Caco-2 (cell line): ENCODE measurements around the gene HS3ST4. TPM values are rescaled to one million over a fixed set of nuclear protein-coding genes. Genes with fewer than 3 reads are reported as not detected.

ENCODE experiments used
- BruUV-seq: library from RNA; stranded (reverse); fragments of 400-500 nt; replicated peaks from 2 replicates; lab custom pipeline; 2021; lab: Mats Ljungman, UMichigan
- CTCF ChIA-PET: fragments of 300-600 bp; sonication (Branson Sonifier 250); formaldehyde crosslinking; loops from one replicate; lab custom pipeline; 2022; ENCODE audit warnings: antibody characterized with exemption; lab: Charles Lee
- POLR2A ChIA-PET: fragments of 300-600 bp; sonication (Branson Sonifier 250); formaldehyde crosslinking; loops from one replicate; lab custom pipeline; 2022; ENCODE audit warnings: antibody characterized with exemption; lab: Charles Lee
- DNase-seq, 2 experiments: peaks; one replicate each; pipeline versions ENCODE4 v3.0.0 to v3.0.0-alpha.2; 2020 to 2022
- H3K27me3 ChIP-seq: replicated peaks from 2 replicates; pipeline ENCODE4 v1.6.0; 2011; ENCODE audit warnings: low read length; ENCODE audit not compliant: control insufficient read depth, insufficient read depth
- H3K36me3 ChIP-seq: 2 replicates; pipeline ENCODE4 v1.5.1; 2011; ENCODE audit warnings: low read length; ENCODE audit not compliant: control insufficient read depth, insufficient read depth
- H3K4me1 ChIP-seq: fragments of 250-450 bp; sonication (Bioruptor Pico); 2 replicates; pipeline ENCODE4 v1.5.1; 2020; ENCODE audit warnings: mild to moderate bottlenecking
- H3K4me3 ChIP-seq: 2 replicates; pipeline ENCODE4 v1.5.1; 2011; ENCODE audit warnings: low read depth, mild to moderate bottlenecking, control low read depth, low read length
- H3K9me3 ChIP-seq: fragments of 250-450 bp; sonication (Bioruptor Pico); 2 replicates; pipeline ENCODE4 v1.5.1; 2020; ENCODE audit warnings: mild to moderate bottlenecking, moderate library complexity
- H3K27ac Mint-ChIP-seq: one replicate; pipeline ENCODE4 v1.8.0; 2022; ENCODE audit warnings: mixed read lengths; ENCODE audit not compliant: unreplicated experiment
- H3K27me3 Mint-ChIP-seq: one replicate; pipeline ENCODE4 v1.8.0; 2022; ENCODE audit warnings: mixed read lengths; ENCODE audit not compliant: insufficient read depth, unreplicated experiment
- H3K36me3 Mint-ChIP-seq: one replicate; pipeline ENCODE4 v1.8.0; 2022; ENCODE audit warnings: mild to moderate bottlenecking, mixed read lengths; ENCODE audit not compliant: insufficient read depth, unreplicated experiment
- H3K4me1 Mint-ChIP-seq: one replicate; pipeline ENCODE4 v1.8.0; 2022; ENCODE audit warnings: low read depth, mixed read lengths; ENCODE audit not compliant: unreplicated experiment
- H3K4me3 Mint-ChIP-seq: one replicate; pipeline ENCODE4 v1.8.0; 2022; ENCODE audit warnings: mild to moderate bottlenecking, moderate library complexity, mixed read lengths; ENCODE audit not compliant: unreplicated experiment
- H3K9me3 Mint-ChIP-seq: one replicate; pipeline ENCODE4 v1.8.0; 2022; ENCODE audit warnings: mixed read lengths; ENCODE audit not compliant: unreplicated experiment
- intact Hi-C: fragments of 100-400 bp; cut with micrococcal nuclease; formaldehyde crosslinking; loops from one replicate; pipeline ENCODE4 v1.10.0; 2022; ENCODE audit not compliant: unreplicated experiment
- total RNA-seq: library from RNA; stranded (reverse); gene quantifications from 2 replicates; pipeline ENCODE4 v1.2.3, GENCODE V29; 2022
- TF ChIP-seq, protein P1 (sequence below), 2 experiments: fragments of 200-600 bp in 1 of 2; IDR thresholded peaks; 1 replicate in 1 of 2; 2 replicates in 1 of 2; pipeline versions ENCODE4 v1.5.1 to v1.8.0; 2011 to 2022; ENCODE audit warnings: antibody characterized with exemption in 1 of 2, control low read depth in 1 of 2, inconsistent platforms in 1 of 2, low read depth in 1 of 2, low read length in 1 of 2, mild to moderate bottlenecking in 1 of 2, moderate library complexity in 1 of 2; ENCODE audit not compliant: insufficient read depth in 1 of 2, severe bottlenecking in 1 of 2, unreplicated experiment in 1 of 2

Gene HS3ST4
- total RNA-seq, 1 experiment from 2014 or later, result 0.11 TPM

GRCh38 chr16:25952983-25953382, 261.2 kb downstream of the HS3ST4 start:
- Histone ChIP-seq H3K9me3 (no peaks in the 10 kb centered on the region), H3K4me1 (no peaks in the 10 kb centered on the region), H3K27me3 (no peaks in the 10 kb centered on the region), H3K36me3 (no peaks in the 10 kb centered on the region), H3K4me3 (no peak overlapping the region)
- DNase-seq, result no peak
- intact Hi-C loops, result no loop called here
- Mint-ChIP-seq H3K4me3 (no peak overlapping the region), H3K27ac (no peak overlapping the region), H3K4me1 (no peaks in the 10 kb centered on the region), H3K9me3 (no peaks in the 10 kb centered on the region), H3K36me3 (no peaks in the 10 kb centered on the region), H3K27me3 (no peaks in the 10 kb centered on the region)
- ChIA-PET CTCF (no interaction called here), POLR2A (no interaction called here)
- BruUV-seq, result no TSS peak
- TF ChIP-seq, protein P1, sequence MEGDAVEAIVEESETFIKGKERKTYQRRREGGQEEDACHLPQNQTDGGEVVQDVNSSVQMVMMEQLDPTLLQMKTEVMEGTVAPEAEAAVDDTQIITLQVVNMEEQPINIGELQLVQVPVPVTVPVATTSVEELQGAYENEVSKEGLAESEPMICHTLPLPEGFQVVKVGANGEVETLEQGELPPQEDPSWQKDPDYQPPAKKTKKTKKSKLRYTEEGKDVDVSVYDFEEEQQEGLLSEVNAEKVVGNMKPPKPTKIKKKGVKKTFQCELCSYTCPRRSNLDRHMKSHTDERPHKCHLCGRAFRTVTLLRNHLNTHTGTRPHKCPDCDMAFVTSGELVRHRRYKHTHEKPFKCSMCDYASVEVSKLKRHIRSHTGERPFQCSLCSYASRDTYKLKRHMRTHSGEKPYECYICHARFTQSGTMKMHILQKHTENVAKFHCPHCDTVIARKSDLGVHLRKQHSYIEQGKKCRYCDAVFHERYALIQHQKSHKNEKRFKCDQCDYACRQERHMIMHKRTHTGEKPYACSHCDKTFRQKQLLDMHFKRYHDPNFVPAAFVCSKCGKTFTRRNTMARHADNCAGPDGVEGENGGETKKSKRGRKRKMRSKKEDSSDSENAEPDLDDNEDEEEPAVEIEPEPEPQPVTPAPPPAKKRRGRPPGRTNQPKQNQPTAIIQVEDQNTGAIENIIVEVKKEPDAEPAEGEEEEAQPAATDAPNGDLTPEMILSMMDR (IDR thresholded peaks at IDR 0.05; ENCODE audit: insufficient read depth in 1 of 2, low read depth in 1 of 2, low read length in 1 of 2, severe bottlenecking in 1 of 2, unreplicated experiment in 1 of 2), result no peak

DNA sequence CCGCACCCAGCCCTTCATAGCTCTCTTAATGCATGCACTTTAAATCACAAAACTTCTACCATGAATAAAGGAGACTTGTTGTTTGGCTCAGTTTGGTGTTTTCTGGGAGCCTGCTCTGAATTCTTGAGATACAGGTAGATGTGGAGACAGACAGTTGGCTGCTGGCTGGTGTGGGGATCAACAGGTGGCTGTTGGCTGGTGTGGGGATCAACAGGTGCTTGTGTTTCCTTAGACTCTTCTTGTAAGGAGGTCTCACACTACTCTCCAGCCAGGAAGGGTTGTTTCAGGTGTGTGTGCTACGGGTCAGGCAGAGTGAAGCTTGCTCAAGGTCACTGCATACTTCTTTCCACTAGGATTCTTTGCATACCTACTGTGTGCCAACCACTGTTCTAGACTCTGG, 265.9 kb downstream of the HS3ST4 start:
- H3K4me3 ChIP-seq, result no peak overlapping the region
- Mint-ChIP-seq H3K9me3 (no peaks in the 10 kb centered on the region), H3K27me3 (no peaks in the 10 kb centered on the region), H3K36me3 (no peaks in the 10 kb centered on the region), H3K4me3 (no peak overlapping the region), H3K27ac (no peak overlapping the region), H3K4me1 (no peaks in the 10 kb centered on the region)
- H3K9me3 ChIP-seq, result no peaks in the 10 kb centered on the region
- no peaks in the 10 kb centered on the region for H3K27me3 ChIP-seq
- H3K4me1 ChIP-seq, result no peaks in the 10 kb centered on the region
- no peaks in the 10 kb centered on the region for H3K36me3 ChIP-seq
- intact Hi-C loops, result no loop called here
- TF ChIP-seq, protein P1 (IDR thresholded peaks at IDR 0.05; ENCODE audit: insufficient read depth in 1 of 2, low read depth in 1 of 2, low read length in 1 of 2, severe bottlenecking in 1 of 2, unreplicated experiment in 1 of 2), result no peak
- CTCF ChIA-PET, result no interaction called here
- no peak for DNase-seq
- BruUV-seq, result no TSS peak
- POLR2A ChIA-PET, result no interaction called here

DNA sequence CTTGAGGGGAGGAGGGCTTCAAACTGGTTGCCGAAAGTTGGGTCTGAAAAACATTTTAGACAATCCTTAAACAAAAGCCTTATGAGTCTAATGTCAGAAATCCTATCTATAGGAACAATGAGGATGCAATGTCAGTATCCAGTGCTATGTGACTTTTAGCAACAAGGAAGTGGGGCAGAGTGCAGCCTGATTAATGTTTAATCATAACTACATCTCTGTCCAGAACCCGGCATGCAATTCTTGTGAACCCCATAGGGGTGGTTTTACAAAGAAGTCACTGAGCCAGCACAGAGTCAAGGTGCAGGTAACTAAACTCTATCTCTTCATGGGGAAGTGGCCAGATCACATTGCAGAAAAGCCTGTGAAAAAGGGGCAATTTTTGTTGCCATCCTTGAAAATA, 267.5 kb downstream of the HS3ST4 start:
- TF ChIP-seq, protein P1 (IDR thresholded peaks at IDR 0.05; ENCODE audit: insufficient read depth in 1 of 2, low read depth in 1 of 2, low read length in 1 of 2, severe bottlenecking in 1 of 2, unreplicated experiment in 1 of 2), result no peak
- Mint-ChIP-seq H3K27ac (no peak overlapping the region), H3K36me3 (no peaks in the 10 kb centered on the region), H3K9me3 (no peaks in the 10 kb centered on the region), H3K27me3 (peaks cover 3% of the 10 kb centered on the region), H3K4me1 (no peaks in the 10 kb centered on the region), H3K4me3 (no peak overlapping the region)
- Histone ChIP-seq H3K36me3 (no peaks in the 10 kb centered on the region), H3K27me3 (no peaks in the 10 kb centered on the region), H3K9me3 (no peaks in the 10 kb centered on the region), H3K4me3 (no peak overlapping the region), H3K4me1 (no peaks in the 10 kb centered on the region)
- intact Hi-C loops, result no loop called here
- POLR2A ChIA-PET, result no interaction called here
- no TSS peak for BruUV-seq
- CTCF ChIA-PET, result no interaction called here
- DNase-seq, result no peak
